Cardiac septum (tissue), 1 donor: ENCODE measurements around the gene GPRC5D. TPM values are rescaled to one million over a fixed set of nuclear protein-coding genes. Genes with fewer than 3 reads are reported as not detected.

Experiments
- DNase-seq: peaks from one replicate; pipeline ENCODE4 v3.0.0-alpha.2; 2020; ENCODE audit warnings: low spot score
- intact Hi-C: fragments of 100-400 bp; cut with DNase I; formaldehyde crosslinking; loops from one replicate; pipeline ENCODE4 v1.14.0; 2022
- long read RNA-seq: library from polyadenylated mRNA; unstranded; transcript quantifications from one replicate; pipeline ENCODE4 v2.0.0, GENCODE V29; 2021
- total RNA-seq: library from RNA; stranded (reverse); fragmentation: NEBNext Ultra II Directional; extraction: Animal tissue kit (Norgen Biotek cat#: 25700); gene quantifications from one replicate; pipeline ENCODE4 v1.2.1, GENCODE V29; 2021
- donor health status: DM: no; HTN: no; CAD: no.

GPRC5D gene
- total RNA-seq: not detected
- long read RNA-seq: 0 reads

DNA sequence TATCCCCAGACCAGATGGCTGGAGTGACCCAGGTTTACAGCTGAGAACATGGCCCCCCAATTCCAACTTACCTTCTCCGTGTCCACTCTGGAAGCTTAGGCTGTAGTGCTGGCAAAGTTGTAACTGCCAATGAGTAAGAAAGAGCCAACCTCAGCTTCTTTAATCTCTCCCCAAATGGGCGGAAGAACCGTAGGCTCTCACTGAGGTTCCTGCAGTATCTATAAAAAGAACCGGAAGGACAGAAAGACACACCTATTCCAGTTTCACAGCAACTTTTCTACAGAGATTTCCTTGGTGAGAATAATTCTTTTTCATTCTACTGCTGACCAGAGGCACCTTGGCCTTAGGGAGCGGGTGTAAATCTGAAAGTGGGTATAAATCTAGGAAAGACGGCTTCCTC is at the start of gene GPRC5D:
Gene GPRC5D (minus strand): TSS at position 135 of the 400 bp plus-strand sequence. CDS start 1,786 bp downstream, outside the sequence.
- no peak for DNase-seq
- intact Hi-C loops: no loop called here

DNA sequence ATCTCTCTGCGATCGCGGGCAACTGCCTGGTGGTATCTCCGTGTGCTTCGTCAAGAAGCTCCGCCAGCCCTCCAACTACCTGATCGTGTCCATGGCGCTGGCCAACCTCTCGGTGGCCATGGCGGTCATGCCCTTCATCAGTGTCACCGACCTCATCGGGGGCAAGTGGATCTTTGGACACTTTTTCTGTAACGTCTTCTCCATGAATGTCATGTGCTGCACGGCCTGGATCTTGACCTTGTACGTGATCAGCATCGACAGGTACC is 49.7 kb upstream of the GPRC5D start:
- intact Hi-C loops: loop anchor here (5.0 kb wide), 2 partner anchors 101 to 211 kb away; partner anchors contain the start of gene GSG1
- no peak for DNase-seq

DNA sequence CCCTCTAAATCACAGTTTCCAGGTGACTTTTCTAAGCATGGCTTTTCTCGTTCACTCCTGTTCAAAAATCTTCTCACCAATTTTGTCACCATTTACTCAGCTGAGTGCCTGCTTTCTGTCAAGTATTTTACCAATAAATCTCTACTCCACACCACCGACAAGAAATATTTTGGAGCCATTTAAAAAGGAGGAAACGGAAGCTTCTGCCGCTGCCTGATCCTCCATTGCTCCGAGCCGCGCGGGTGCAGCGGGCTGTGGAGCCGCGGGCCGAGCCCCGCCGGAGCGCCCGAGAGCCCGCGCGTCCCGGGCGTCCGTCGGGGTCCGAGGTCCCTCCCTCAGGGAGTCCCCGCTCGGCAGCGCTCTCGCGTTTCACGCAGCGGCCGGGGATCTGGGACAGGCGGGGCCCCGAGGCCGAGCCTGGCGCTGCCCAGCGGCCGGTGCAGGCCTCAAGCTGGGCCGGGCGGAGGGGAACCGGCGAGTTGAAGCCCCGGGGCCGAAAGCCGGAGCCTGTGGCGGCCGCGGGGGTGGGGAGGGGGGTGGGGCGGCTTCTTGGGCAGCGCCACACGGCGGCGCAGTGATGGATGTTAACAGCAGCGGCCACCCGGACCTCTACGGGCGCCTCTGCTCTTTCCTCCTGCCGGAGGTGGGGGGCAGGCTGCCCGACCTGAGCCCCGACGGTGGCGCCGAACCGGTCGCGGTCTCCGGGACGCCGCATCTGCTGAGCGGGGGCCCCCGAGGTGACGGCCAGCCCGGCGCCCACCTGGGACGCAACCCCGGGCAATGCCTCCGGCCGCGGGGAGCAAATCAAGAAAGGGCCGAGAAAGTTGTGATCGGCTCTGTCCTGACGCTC is 49.2 kb upstream of the GPRC5D start:
- peak; percentile 79 for DNase-seq
- intact Hi-C loops: loop anchor here (5.0 kb wide), 2 partner anchors 101 to 211 kb away; partner anchors contain the start of gene GSG1

DNA sequence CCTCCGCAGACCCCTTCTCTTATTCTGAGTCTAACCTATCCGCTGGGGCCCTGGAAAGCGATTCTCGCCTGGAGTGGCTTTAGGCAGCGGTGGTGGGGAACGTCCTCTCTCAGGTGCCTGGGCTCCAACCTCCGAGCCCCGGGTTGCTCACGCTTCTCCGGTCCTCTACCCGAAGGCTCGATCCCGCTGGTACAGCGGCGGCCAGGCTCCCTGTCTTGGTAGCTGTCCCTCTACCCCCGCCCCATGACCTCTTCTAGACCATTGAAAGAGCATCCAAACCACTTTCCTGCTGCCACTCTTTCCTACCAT is 48.6 kb upstream of the GPRC5D start:
- intact Hi-C loops: loop anchor here (5.0 kb wide), 2 partner anchors 102 to 212 kb away; partner anchors contain the start of gene GSG1
- no peak for DNase-seq

DNA sequence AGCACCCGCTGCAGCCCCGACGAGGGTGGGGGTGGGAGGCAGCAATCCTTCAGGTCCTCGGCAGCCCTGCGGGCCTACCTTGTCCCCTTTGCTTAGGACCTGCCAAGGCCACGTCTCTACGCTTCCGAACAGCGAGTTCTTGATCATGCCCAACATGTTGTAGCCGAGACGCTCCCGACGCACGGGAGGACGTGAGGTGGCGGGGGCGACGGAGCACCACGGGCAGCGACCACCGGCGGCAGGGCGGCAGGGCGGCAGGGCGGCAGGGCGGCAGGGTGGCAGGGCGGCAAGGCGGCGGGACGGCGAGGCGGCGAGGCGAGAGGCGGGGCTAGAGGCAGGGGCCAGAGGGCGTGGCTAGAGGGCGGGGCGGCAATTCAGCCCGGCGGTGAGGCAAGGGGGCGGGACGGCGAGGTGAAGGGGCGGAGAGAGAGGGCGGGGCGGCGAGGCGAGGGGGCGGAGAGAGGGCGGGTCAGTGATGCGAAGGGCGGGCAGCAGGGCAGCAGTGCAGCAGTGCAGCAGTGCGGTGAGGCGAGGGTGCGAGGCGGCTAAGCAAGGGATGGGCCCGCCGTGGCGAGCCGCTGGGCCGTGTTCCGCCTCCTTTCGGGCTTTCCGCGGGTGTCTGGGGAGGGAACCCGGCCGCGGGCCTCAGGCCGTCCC is 48.1 kb upstream of the GPRC5D start, which contains the start of gene HEBP1:
Gene HEBP1 (minus strand): TSS at position 307 of the 657 bp plus-strand sequence. CDS start 151 bp downstream, at position 156.
- peak; percentile 100 for DNase-seq
- intact Hi-C loops: loop anchor here (5.0 to 10.0 kb wide), 3 partner anchors 102 to 212 kb away; partner anchors contain the start of genes DDX47 and GSG1

DNA sequence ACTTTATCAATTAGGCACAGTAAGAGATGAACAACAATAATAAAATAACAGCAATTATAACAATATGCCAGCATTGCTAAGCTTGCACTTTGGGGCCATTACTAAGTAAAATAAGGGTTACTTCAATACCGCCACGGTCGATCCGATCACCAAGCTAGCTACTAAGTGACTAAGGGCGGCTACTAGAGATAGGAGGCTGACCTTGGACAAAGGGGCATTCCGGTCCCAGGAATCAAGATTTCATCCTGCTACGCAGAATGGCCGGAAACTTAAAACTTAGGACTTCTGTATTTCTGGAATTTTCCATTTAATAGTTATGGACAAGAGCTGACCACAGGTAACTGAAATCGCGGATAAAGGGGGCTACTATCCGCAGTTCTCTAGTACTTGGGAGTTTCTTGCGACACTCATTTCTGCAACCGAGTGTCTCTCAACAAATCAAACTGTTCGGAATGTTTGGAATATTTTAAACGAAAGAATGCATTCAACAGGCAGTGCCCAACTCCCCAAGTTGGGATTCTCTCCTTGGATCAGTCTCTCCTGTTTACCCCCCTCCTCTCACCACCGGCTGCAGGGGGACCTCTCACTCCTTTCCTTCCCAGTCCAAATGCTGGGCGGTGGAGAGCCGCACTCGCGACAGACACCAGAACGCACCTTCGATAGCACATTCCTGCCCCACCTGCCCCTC is 47.4 kb upstream of the GPRC5D start:
- intact Hi-C loops: loop anchor here (10.0 kb wide), 1 partner anchor 185 kb away; the partner anchor contains the start of gene DDX47
- DNase-seq: no peak

DNA sequence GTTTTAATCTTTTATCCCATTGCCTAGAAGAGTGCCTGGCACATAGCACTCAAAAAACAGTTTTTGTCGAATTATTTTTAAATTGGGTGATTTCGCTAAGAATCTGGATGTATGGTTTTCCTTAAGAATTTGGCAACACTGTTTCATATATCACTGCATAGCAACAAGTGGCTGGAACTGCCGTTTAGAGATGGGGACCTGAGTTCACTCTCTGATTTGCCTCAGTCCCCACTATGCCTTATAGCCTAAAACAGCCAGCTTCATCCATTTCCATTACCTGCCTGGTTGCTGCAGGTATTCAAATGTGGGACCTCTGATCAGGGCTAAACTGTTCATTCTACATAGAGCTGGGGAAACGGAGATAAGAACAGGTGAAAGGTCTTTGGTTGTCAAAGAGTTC is 46.3 kb upstream of the GPRC5D start:
- intact Hi-C loops: loop anchor here (10.0 kb wide), 1 partner anchor 183 kb away; the partner anchor contains the start of gene DDX47
- no peak for DNase-seq

DNA sequence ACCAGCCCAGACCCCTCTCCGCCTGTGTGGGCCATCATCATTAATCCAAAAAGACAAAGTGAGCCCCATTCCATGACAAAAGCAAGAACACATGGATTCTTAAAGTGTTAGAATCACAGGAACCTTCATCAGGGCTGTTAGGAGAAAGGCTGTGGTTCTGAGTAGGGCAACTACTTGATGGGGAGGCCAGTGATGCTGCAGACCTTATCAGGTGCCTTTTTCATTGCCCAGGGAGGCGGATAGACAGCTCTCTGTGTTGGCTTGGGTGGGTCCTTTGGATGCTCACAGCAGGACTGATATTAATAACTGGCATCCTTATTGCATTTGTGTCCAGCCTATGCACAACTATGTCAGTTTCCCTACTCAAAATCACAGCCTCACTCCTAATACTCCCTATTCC is 45.8 kb upstream of the GPRC5D start:
- intact Hi-C loops: loop anchor here (10.0 kb wide), 1 partner anchor 183 kb away; the partner anchor contains the start of gene DDX47
- no peak for DNase-seq

DNA sequence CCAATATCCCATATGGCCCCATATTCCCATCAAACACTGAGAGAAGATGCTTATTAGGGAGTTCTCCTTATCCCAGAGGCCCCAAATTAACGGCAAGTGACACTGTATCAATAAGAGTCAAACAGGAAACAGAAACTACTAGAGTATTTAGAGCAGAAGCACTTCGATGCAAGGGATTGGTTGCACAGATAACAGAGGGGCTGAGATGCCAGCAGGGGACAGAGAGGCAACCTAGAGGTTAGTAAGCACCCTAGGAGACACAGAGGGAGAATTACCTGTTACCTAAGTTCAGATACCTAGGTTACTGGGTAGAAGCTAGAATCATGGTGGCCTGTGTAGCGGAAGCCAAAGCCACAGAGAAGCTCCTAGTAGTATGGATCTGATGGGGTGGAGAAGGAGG is 45.2 kb upstream of the GPRC5D start:
- DNase-seq: no peak
- intact Hi-C loops: loop anchor here (10.0 kb wide), 1 partner anchor 182 kb away; the partner anchor contains the start of gene DDX47

DNA sequence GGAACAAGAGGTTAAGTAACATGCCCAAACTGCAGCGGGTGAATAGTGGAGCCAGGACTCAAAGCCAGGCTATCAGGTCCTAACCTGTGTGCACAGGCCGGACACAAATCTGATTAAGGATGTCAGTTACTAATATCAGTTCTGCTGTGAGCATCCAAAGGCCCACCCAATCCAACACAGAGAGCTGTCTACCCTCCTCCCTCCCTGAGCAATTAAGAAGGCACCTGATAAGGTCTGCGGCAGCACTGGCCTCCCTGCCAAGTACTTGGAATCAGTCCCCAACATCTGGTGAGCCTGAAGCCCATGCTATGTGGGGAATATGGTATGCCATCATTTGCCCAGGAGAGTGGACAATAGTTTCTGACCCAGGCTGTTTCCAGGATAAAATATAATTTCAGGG is 44.2 kb upstream of the GPRC5D start:
- intact Hi-C loops: loop anchor here (10.0 kb wide), 1 partner anchor 181 kb away; the partner anchor contains the start of gene DDX47

DNA sequence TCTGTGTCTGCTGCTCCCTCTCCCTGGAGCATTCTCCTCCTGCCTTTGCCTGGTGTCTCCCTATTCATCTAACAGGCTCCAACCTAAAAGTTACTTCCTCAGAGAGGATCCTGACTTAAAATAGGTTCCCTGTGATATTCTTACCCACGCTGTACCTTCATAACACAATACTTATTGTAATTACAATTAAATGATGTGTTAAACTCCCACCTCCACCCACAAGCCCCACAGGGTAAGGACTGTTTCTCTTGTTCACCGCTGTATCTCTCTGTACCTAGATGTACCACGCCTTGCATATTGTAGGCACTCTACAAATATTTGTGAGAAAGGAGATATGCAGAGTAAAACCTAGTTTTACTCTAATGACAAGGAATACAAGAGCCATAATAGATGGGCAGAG is 43.1 kb upstream of the GPRC5D start:
- intact Hi-C loops: loop anchor here (10.0 kb wide), 1 partner anchor 180 kb away; the partner anchor contains the start of gene DDX47

More for the DNA sequence above, 44.2 kb upstream of the GPRC5D start:
- no peak for DNase-seq

DNA sequence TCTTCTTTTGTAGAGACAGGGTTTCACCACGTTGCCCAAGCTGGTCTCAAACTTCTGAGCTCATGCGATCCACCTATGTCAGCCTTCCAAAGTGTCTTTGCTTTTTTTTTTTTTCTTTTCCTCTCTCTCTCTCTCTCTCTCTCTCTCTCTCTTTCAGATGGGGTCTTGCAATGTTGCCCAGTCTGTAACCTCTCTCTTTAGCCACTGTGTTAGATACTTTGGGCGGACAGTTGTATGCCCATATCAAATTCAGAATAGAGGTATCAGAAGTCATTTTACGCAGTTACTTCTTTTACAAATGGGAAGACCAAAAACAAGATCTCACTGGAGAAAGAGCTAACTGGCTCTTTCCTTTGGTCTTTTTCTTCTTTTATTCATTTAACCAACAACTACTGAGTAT is 41.4 kb upstream of the GPRC5D start:
- intact Hi-C loops: loop anchor here (10.0 kb wide), 1 partner anchor 179 kb away; the partner anchor contains the start of gene DDX47
- no peak for DNase-seq

More for the DNA sequence above, 43.1 kb upstream of the GPRC5D start:
- no peak for DNase-seq

DNA sequence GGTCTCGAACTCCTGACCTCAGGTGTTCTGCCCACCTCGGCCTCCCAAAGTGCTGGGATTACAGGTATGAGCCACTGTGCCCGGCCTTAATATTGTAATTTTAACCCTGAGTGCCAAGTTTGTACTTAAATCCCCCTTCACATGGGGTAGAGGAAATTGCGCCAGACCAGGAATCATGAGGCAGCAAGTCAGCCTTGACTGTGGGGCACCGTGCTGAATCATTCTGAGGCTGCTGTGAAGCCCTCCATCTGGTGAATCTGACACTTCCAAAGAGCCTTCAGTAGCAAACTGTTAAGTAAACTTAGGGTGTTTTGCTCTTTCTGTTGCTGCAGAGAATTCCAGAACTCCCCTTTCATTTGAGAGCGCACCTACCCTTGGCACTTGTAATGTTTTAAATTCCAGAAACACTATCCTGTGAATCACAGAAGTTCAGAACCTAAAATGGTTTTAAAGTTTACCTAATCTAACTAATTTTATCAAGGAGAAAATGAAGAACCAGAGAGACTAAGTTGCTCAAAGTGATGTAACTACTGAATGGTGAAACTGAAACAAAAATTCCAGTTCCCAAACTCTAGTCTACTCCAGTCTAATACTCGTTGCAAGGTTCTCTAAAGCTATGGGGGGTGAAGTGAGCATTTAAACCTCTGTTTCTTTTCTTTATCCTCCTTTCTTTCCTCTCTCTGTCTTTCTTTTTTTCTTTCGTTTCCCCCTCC is 40.6 kb upstream of the GPRC5D start:
- intact Hi-C loops: loop anchor here (10.0 kb wide), 1 partner anchor 178 kb away; the partner anchor contains the start of gene DDX47
- DNase-seq: no peak

DNA sequence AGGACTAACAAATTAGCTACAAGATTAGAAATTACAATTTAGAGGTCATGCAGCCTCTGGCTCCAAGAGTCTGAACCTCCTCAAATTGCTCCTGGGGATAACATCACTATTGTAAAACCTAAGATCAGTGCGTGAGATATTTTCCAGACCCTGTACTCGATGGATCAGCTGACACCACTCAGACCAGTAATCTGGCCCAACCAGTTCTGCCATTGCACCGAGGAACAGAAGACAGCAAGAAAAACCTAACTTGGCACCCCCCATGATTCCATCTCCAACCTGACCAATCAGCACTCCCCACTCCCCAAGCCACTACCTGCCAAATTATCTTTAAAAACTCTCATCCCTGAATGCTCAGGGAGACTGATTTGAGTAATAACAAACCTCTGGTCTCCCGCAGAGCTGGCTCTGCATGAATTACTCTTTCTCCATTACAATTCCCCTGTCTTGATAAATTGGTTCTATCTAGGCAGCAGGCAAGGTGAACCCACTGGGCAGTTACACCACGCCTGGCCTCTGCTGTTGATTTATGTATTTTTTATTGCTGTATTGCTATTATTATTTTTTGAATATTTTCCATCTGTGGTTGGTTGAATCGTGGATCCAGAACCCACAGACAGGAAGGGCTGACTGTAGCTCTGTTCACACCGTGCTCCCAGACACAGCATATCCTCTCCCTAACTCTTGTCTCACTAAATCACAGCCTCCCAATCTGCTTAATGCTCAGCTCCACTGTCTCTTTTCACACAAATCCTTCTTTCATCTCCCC is 38.9 kb upstream of the GPRC5D start:
- intact Hi-C loops: loop anchor here (10.0 kb wide), 1 partner anchor 176 kb away; the partner anchor contains the start of gene DDX47
- no peak for DNase-seq

DNA sequence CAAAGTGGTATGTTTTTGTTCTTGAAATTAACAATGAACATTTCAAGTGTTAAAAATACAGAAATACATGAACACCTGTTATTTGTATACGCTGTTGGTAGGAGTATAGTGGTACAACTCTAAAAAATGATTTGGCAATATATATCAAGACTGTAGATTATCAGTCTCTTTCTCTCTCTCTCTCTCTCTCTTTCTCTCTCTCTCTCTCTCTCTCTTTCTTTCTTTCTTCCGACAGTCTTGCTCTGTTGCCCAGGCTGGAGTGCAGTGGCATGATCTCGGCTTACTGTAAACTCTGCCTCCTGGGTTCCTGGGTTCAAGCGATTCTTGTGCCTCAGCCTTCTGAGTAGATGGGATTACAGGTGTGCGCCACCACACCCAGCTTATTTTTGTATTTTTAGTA is 35.5 kb upstream of the GPRC5D start:
- intact Hi-C loops: no loop called here
- DNase-seq: no peak

DNA sequence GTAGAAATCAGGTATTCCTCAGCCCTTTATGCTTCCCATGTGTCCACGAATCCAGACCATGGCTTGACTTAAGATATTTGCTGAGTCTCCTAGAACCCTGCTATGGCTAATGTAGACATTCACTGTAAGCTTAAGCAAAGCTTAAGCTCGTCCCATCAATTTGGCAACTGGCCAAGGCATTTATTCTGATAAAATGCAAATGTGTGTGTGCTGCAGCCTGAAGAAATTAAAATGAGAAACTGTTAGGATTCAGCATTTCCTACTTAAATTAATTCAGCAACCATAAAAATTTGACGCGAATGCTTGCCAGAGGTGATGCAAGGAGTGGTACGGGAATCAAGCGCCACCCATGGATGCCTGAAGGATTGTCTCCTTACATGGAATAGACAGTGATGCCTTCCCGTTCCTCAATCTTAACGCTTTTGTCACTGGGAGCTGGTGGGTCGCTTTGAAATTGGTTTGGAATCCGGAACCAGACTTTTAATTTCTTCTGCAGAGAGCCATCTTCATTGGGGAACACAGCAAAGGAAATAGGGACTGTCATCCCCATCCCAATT is 34.9 kb upstream of the GPRC5D start:
- DNase-seq: no peak
- intact Hi-C loops: no loop called here

DNA sequence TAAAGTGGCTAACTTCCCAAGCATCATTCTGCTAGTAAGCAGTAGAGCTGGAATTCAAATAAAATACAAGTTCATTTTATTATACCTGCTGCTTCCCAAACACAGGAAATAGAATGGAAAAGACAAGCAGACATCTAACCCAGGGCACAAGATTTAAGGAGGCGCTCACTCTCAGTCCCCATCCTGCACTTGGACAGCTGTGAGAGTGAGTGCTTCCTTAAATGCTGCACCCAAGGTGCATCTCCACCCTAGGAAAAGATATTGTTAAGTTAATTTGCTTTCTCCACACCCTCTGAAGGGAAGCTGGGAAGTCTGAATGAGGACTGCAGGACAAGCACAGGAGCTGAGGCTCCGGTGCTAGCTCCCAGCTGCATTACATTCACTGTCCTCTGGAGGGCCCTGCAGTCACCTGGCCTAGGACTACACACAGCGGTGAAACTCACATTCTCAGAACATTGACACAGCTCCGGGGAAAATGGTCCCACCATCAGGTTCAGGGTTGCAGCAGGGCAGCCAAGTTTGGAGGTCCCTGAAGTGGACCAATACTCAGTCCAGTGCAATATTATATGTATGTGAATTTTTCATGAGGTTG is 33.9 kb upstream of the GPRC5D start:
- intact Hi-C loops: no loop called here
- DNase-seq: no peak

DNA sequence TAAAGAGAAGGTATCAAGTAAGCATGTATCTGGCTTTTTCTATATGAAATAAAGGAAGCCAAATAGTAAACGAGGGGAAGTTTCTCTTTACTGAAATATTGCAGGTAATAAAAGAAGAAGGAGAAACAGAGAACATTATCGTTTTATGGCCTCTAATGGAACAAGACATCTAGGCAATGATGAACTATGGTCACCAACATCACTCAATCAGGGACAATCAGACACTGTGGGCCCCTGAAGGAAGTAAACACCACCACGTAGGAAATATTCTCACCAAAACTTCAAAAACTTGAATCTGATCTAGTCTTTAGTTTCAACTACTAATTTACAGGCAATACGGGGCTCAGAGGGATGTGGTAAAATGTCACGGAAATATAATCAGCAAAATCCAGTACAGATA is 32.2 kb upstream of the GPRC5D start:
- intact Hi-C loops: no loop called here
- no peak for DNase-seq
